Transverse colon (tissue), 4 donors: ENCODE data around the gene ATP6V1C2.

ENCODE experiments used
- CTCF ChIP-seq, 5 experiments: fragments of 200-600 bp in 3 of 5; fragments of 450-650 bp in 2 of 5; sonication (generic) in 3 of 5; IDR thresholded peaks; 1 replicate in 2 of 5; 2 replicates in 3 of 5; pipeline ENCODE4 v1.5.1; 2016 to 2017; ENCODE audit warnings: antibody characterized with exemption in 5 of 5, inconsistent platforms in 3 of 5, mild to moderate bottlenecking in 2 of 5, moderate library complexity in 1 of 5
- POLR2A ChIP-seq: fragments of 450-650 bp; IDR thresholded peaks from one replicate; pipeline ENCODE4 v1.6.1; 2016; ENCODE audit warnings: antibody characterized with exemption, mild to moderate bottlenecking, moderate library complexity
- POLR2AphosphoS5 ChIP-seq, 3 donors: sonication (generic); formaldehyde crosslinking; IDR thresholded peaks; one replicate each; pipeline ENCODE4 v1.6.1; 2016; ENCODE audit warnings: antibody characterized with exemption in 3 of 3

DNA sequence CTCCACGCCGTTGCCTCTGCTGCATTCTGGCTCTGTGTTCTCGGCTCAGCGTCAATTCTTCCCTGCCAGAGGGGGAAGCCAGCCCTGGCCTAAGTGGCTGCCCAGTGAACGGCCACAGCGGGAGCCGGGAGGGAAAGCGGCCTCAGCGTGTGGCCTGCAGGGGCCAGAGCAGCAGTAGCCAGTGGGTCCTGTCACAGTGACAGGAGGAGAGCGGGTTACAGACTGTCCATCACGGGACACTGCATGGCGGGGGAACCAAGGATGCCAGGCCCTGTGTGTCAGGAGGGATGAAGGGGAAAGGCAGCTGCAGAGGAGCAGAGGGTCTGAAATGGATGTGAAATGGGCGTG is 51.4 kb downstream of the ATP6V1C2 start:
- no peak for TF ChIP-seq POLR2AphosphoS5 (IDR thresholded peaks at IDR 0.05)
- TF ChIP-seq POLR2A, result no peak
- no peak for TF ChIP-seq CTCF (IDR thresholded peaks at IDR 0.05)
